NT2/D1 (cell line): Measurements from ENCODE around the gene CCDC102B.

Experiments used
- SUZ12 ChIP-seq: IDR thresholded peaks from 2 replicates; pipeline ENCODE4 v1.6.1; 2011; ENCODE audit not compliant: insufficient read length, insufficient read depth; ENCODE audit errors: extremely low read depth
- YY1 ChIP-seq: IDR thresholded peaks from 2 replicates; pipeline ENCODE4 v1.6.1; 2011; ENCODE audit not compliant: insufficient read length, insufficient read depth
- ZNF274 ChIP-seq: IDR thresholded peaks from 2 replicates; pipeline ENCODE4 v1.6.1; 2011; ENCODE audit warnings: mild to moderate bottlenecking, low read depth, low read length

DNA sequence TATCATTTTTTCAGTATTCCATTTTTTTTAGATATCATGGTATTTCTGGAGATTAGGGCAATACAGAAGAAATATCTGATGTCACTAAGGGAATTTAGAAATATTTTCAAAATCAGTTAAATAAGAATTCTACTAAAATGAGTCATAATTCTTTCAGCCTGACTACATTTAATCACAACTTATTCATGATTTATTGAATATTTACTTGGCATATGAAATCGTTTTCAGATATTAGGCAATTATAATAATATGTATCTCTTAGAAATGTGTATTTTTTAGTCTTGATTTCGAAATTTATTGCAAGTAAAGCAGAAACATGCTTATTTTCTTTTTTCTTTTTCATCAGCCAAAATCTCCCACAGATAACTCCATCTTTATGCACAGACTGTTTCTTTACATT lies 142.2 kb downstream of the CCDC102B start:
- no peak for TF ChIP-seq YY1
- no peak for TF ChIP-seq SUZ12
- TF ChIP-seq ZNF274 = no peak
